Body of pancreas (tissue), 4 donors: ENCODE results near the gene RAD51D.

ENCODE experiments used
- POLR2A ChIP-seq, 3 donors: fragments of 450-650 bp; IDR thresholded peaks; one replicate each; pipeline ENCODE4 v1.6.1; 2016; ENCODE audit warnings: antibody characterized with exemption in 3 of 3, mild to moderate bottlenecking in 2 of 3
- TF ChIP-seq, protein P1 (sequence below), 7 experiments: fragments of 450-650 bp in 4 of 7; fragments of 200-600 bp in 3 of 7; sonication (generic) in 3 of 7; IDR thresholded peaks; one replicate each; pipeline ENCODE4 v1.5.1; 2016 to 2019; ENCODE audit warnings: antibody characterized with exemption in 7 of 7

DNA sequence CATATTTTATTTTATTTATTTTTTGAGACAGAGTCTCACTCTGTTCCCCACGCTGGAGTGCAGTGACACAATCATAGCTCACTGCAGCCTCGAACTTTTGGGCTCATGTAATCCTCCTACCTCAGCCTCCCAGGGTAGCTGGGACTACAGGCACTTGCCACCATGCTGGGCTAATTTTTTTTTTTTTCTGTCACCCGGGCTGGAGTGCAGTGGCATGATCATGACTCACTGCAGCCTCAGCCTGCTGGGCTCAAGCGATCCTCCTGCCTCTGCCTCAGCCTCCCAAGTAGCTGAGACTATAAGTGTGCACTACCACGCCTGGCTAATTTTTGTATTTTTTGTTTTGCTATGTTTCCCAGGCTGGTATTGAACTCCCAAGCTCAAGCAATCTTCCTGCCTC, 45.1 kb upstream of the RAD51D start:
- TF ChIP-seq, protein P1, sequence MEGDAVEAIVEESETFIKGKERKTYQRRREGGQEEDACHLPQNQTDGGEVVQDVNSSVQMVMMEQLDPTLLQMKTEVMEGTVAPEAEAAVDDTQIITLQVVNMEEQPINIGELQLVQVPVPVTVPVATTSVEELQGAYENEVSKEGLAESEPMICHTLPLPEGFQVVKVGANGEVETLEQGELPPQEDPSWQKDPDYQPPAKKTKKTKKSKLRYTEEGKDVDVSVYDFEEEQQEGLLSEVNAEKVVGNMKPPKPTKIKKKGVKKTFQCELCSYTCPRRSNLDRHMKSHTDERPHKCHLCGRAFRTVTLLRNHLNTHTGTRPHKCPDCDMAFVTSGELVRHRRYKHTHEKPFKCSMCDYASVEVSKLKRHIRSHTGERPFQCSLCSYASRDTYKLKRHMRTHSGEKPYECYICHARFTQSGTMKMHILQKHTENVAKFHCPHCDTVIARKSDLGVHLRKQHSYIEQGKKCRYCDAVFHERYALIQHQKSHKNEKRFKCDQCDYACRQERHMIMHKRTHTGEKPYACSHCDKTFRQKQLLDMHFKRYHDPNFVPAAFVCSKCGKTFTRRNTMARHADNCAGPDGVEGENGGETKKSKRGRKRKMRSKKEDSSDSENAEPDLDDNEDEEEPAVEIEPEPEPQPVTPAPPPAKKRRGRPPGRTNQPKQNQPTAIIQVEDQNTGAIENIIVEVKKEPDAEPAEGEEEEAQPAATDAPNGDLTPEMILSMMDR (IDR thresholded peaks at IDR 0.05), result no peak
- TF ChIP-seq POLR2A (IDR thresholded peaks at IDR 0.05), result no peak
